K562 (cell line): Measurements from ENCODE around the gene DDAH2. TPM values are rescaled to one million over a fixed set of nuclear protein-coding genes. Genes with fewer than 3 reads are reported as not detected.

Experiments
- ATF7 ChIP-seq: fragments of 450-650 bp; IDR thresholded peaks from 2 replicates; pipeline ENCODE4 v1.7.1; 2014; ENCODE audit warnings: mild to moderate bottlenecking, moderate library complexity
- CC2D1A ChIP-seq: fragments of 450-650 bp; IDR thresholded peaks from 2 replicates; pipeline ENCODE4 v1.6.1; 2017; ENCODE audit warnings: mild to moderate bottlenecking
- E2F3 ChIP-seq: fragments of 250-450 bp; sonication (Bioruptor Pico); IDR thresholded peaks from 2 replicates; pipeline ENCODE4 v1.4.0; 2020; ENCODE audit warnings: mild to moderate bottlenecking
- GABPA ChIP-seq: fragments of 200-800 bp; sonication (Bioruptor generic); conservative IDR thresholded peaks from 2 replicates; pipeline ENCODE4 v1.6.1; 2016; ENCODE audit warnings: low read depth, missing genetic modification characterization, missing compliant biosample characterization
- GATAD2A ChIP-seq: fragments of 450-650 bp; IDR thresholded peaks from 2 replicates; pipeline ENCODE4 v1.6.1; 2017
- MCM2 ChIP-seq: fragments of 450-650 bp; IDR thresholded peaks from 2 replicates; pipeline ENCODE4 v1.6.1; 2017; ENCODE audit warnings: low read depth, mild to moderate bottlenecking
- MCM3 ChIP-seq: fragments of 450-650 bp; IDR thresholded peaks from 2 replicates; pipeline ENCODE4 v1.6.1; 2016
- RAD51 ChIP-seq: fragments of 450-650 bp; IDR thresholded peaks from 2 replicates; pipeline ENCODE4 v1.7.1; 2016; ENCODE audit warnings: low read depth, mild to moderate bottlenecking, borderline replicate concordance
- SRSF9 ChIP-seq: fragments of 200-400 bp; formaldehyde crosslinking; IDR thresholded peaks from 2 replicates; pipeline ENCODE4 v1.6.1; 2017; ENCODE audit warnings: low read depth, low read length, borderline replicate concordance
- TCFL5 ChIP-seq: fragments of 250-450 bp; sonication (Bioruptor Pico); conservative IDR thresholded peaks from 2 replicates; pipeline ENCODE4 v1.6.1; 2021; ENCODE audit warnings: mild to moderate bottlenecking, moderate library complexity, matching md5 sums
- THRAP3 ChIP-seq: fragments of 450-650 bp; IDR thresholded peaks from 2 replicates; pipeline ENCODE4 v1.6.1; 2016; ENCODE audit warnings: mild to moderate bottlenecking, inconsistent platforms, borderline replicate concordance
- ZC3H11A ChIP-seq: IDR thresholded peaks from 2 replicates; pipeline ENCODE4 v1.6.1; 2012; ENCODE audit warnings: low read depth, low read length, improper control_type of control experiment
- ZFP1 ChIP-seq: fragments of 450-650 bp; formaldehyde crosslinking; IDR thresholded peaks from 2 replicates; pipeline ENCODE4 v1.4.0; 2020; ENCODE audit warnings: mild to moderate bottlenecking, mixed read lengths
- ZNF197 ChIP-seq: fragments of 200-800 bp; sonication (Bioruptor generic); IDR thresholded peaks from 2 replicates; pipeline ENCODE4 v1.6.1; 2016; ENCODE audit warnings: low read depth, missing genetic modification characterization, missing compliant biosample characterization
- polyA plus RNA-seq, 8 experiments: library from polyadenylated mRNA; depleted of rRNA in 4 of 8; stranded (reverse) in 5 of 8; unstranded in 3 of 8; fragments of >200 nt; fragmentation: Nextera tagmentation in 2 of 8; fragmentation: Illumina TruSeq in 1 of 8; extraction: Ambion mirVana in 2 of 8; extraction: Trizol in 1 of 8; gene quantifications; 2 replicates each; pipeline versions ENCODE4 v1.2.1 to v1.2.3, GENCODE V29; 2011 to 2014; ENCODE audit warnings: inconsistent platforms in 1 of 8, missing spikeins in 1 of 8
- total RNA-seq, 7 experiments: library from RNA; depleted of rRNA in 6 of 7; stranded (reverse); fragments of >200 nt in 6 of 7; fragmentation: Illumina TruSeq in 2 of 7; extraction: Trizol in 2 of 7; gene quantifications; 2 replicates each; pipeline versions ENCODE4 v1.2.1 to v1.2.3, GENCODE V29; 2011 to 2021; ENCODE audit warnings: low replicate concordance in 1 of 7
- TF ChIP-seq, protein P1 (sequence below), 2 experiments: fragments of 450-650 bp; IDR thresholded peaks; 2 replicates each; pipeline ENCODE4 v1.6.1; 2018; ENCODE audit warnings: mild to moderate bottlenecking in 2 of 2, low read depth in 1 of 2; ENCODE audit not compliant: partially characterized antibody in 2 of 2
- TF ChIP-seq, protein P2 (sequence below): fragments of 450-650 bp; formaldehyde crosslinking; IDR thresholded peaks from 2 replicates; pipeline ENCODE4 v1.4.0; 2022; ENCODE audit warnings: mild to moderate bottlenecking, moderate library complexity
- TF ChIP-seq, protein P3 (sequence below): fragments of 450-650 bp; formaldehyde crosslinking; IDR thresholded peaks from 2 replicates; pipeline ENCODE4 v1.4.0; 2022; ENCODE audit warnings: missing genetic modification characterization
- TF ChIP-seq, protein P4 (sequence below): IDR thresholded peaks from 2 replicates; pipeline ENCODE4 v1.6.1; 2016; ENCODE audit warnings: missing genetic modification characterization, missing compliant biosample characterization
- TF ChIP-seq, protein P5 (sequence below), 2 experiments: fragments of 450-650 bp; IDR thresholded peaks; 2 replicates each; pipeline ENCODE4 v1.6.1; 2016

DDAH2 gene
- total and polyA plus RNA-seq, 9 of the 15 experiments (the other 6 are each of a cell fraction or from before 2014, with no cell fraction given) = 1.8 to 45.4 (median 21.4) TPM

DNA sequence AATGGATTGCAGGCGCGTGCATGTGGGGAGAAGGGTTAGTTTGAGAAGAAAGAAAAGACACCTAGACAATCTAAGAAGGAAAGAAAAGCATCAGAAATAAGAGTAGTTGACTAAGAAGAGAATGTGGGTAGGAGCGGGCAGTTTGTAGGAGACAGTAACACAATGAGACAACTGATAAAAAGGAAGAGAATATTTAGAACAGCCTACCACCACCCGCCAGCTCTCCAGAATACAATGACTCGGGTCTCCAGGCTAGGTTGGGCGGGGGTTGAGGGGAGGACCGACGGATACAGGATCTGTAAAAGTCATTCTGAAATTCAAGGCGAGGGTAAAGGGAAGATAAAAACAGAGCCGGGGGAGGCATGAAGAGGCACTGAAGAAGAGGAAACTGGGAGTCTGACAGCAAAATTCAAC lies 26.7 kb downstream of the DDAH2 start (continued):
- TF ChIP-seq, protein P1, sequence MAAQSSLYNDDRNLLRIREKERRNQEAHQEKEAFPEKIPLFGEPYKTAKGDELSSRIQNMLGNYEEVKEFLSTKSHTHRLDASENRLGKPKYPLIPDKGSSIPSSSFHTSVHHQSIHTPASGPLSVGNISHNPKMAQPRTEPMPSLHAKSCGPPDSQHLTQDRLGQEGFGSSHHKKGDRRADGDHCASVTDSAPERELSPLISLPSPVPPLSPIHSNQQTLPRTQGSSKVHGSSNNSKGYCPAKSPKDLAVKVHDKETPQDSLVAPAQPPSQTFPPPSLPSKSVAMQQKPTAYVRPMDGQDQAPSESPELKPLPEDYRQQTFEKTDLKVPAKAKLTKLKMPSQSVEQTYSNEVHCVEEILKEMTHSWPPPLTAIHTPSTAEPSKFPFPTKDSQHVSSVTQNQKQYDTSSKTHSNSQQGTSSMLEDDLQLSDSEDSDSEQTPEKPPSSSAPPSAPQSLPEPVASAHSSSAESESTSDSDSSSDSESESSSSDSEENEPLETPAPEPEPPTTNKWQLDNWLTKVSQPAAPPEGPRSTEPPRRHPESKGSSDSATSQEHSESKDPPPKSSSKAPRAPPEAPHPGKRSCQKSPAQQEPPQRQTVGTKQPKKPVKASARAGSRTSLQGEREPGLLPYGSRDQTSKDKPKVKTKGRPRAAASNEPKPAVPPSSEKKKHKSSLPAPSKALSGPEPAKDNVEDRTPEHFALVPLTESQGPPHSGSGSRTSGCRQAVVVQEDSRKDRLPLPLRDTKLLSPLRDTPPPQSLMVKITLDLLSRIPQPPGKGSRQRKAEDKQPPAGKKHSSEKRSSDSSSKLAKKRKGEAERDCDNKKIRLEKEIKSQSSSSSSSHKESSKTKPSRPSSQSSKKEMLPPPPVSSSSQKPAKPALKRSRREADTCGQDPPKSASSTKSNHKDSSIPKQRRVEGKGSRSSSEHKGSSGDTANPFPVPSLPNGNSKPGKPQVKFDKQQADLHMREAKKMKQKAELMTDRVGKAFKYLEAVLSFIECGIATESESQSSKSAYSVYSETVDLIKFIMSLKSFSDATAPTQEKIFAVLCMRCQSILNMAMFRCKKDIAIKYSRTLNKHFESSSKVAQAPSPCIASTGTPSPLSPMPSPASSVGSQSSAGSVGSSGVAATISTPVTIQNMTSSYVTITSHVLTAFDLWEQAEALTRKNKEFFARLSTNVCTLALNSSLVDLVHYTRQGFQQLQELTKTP (IDR thresholded peaks at IDR 0.05; ENCODE audit: low read depth in 1 of 2, partially characterized antibody in 2 of 2) = peak; percentile 59 to 67
- TF ChIP-seq, protein P2, sequence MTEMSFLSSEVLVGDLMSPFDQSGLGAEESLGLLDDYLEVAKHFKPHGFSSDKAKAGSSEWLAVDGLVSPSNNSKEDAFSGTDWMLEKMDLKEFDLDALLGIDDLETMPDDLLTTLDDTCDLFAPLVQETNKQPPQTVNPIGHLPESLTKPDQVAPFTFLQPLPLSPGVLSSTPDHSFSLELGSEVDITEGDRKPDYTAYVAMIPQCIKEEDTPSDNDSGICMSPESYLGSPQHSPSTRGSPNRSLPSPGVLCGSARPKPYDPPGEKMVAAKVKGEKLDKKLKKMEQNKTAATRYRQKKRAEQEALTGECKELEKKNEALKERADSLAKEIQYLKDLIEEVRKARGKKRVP (CRISPR knock-in tag) = 0 out of 2 replicates have a peak, but pooled peaks have one; percentile 4
- TF ChIP-seq, protein P3, sequence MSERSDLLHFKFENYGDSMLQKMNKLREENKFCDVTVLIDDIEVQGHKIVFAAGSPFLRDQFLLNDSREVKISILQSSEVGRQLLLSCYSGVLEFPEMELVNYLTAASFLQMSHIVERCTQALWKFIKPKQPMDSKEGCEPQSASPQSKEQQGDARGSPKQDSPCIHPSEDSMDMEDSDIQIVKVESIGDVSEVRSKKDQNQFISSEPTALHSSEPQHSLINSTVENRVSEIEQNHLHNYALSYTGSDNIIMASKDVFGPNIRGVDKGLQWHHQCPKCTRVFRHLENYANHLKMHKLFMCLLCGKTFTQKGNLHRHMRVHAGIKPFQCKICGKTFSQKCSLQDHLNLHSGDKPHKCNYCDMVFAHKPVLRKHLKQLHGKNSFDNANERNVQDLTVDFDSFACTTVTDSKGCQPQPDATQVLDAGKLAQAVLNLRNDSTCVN = peak; percentile 60
- peak; percentile 76; the same call in 1 of the 2 replicates for TF ChIP-seq THRAP3
- peak; percentile 35; the same call in 1 of the 2 replicates for TF ChIP-seq CC2D1A
- TF ChIP-seq GABPA (tag) = no peak
- TF ChIP-seq GATAD2A = 0 out of 2 replicates have a peak, but pooled peaks have one; percentile 65
- TF ChIP-seq TCFL5 (CRISPR knock-in tag) = no peak
- no peak for TF ChIP-seq ZNF197 (CRISPR knock-in tag)
- TF ChIP-seq, protein P4, sequence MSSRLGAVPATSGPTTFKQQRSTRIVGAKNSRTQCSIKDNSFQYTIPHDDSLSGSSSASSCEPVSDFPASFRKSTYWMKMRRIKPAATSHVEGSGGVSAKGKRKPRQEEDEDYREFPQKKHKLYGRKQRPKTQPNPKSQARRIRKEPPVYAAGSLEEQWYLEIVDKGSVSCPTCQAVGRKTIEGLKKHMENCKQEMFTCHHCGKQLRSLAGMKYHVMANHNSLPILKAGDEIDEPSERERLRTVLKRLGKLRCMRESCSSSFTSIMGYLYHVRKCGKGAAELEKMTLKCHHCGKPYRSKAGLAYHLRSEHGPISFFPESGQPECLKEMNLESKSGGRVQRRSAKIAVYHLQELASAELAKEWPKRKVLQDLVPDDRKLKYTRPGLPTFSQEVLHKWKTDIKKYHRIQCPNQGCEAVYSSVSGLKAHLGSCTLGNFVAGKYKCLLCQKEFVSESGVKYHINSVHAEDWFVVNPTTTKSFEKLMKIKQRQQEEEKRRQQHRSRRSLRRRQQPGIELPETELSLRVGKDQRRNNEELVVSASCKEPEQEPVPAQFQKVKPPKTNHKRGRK = peak; percentile 41; the same call in 1 of the 2 replicates
- TF ChIP-seq SRSF9 = no peak
- no peak for TF ChIP-seq ZFP1 (CRISPR knock-in tag)
- TF ChIP-seq, protein P5, sequence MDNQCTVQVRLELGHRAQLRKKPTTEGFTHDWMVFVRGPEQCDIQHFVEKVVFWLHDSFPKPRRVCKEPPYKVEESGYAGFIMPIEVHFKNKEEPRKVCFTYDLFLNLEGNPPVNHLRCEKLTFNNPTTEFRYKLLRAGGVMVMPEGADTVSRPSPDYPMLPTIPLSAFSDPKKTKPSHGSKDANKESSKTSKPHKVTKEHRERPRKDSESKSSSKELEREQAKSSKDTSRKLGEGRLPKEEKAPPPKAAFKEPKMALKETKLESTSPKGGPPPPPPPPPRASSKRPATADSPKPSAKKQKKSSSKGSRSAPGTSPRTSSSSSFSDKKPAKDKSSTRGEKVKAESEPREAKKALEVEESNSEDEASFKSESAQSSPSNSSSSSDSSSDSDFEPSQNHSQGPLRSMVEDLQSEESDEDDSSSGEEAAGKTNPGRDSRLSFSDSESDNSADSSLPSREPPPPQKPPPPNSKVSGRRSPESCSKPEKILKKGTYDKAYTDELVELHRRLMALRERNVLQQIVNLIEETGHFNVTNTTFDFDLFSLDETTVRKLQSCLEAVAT (IDR thresholded peaks at IDR 0.05) = peak in 1 of 2 experiments; percentile 27; a peak in 2 of 4 replicates
- no peak for TF ChIP-seq ATF7
- 0 out of 2 replicates have a peak, but pooled peaks have one; percentile 48 for TF ChIP-seq RAD51
- TF ChIP-seq MCM2 = no peak
- TF ChIP-seq E2F3 (CRISPR knock-in tag) = no peak
- TF ChIP-seq ZC3H11A = no peak
- TF ChIP-seq MCM3 = no peak
